Measurements from ENCODE around the gene PLBD1.

Gene PLBD1

GRCh38 chr12:14547571-14547970 lies 20.1 kb downstream of the PLBD1 start:
- TF ChIP-seq GABPA (IDR thresholded peaks at IDR 0.05; ENCODE audit: low read depth) (no peak), REST (IDR thresholded peaks at IDR 0.05; ENCODE audit: insufficient replicate concordance, low read depth) (no peak), CTCF (IDR thresholded peaks at IDR 0.05; ENCODE audit: insufficient read depth, low read length) (no peak), SPI1 (IDR thresholded peaks at IDR 0.05; ENCODE audit: borderline replicate concordance, low read depth) (no peak), POLR2AphosphoS5 (IDR thresholded peaks at IDR 0.05; ENCODE audit: low read depth) (no peak)
- no peak for DNase-seq (ENCODE audit: low read depth in 1 of 2, low spot score in 1 of 2)
- Histone ChIP-seq H3K27me3 (ENCODE audit: insufficient read depth, poor library complexity, severe bottlenecking) (no peaks in the 10 kb centered on the region), H3K4me3 (replicated peaks; ENCODE audit: insufficient read depth, low read length) (no peak overlapping the region), H3K27ac (replicated peaks) (no peak overlapping the region)

GRCh38 chr12:14545144-14546124 lies 22.2 kb downstream of the PLBD1 start:
- H3K27me3 ChIP-seq (ENCODE audit: insufficient read depth, poor library complexity, severe bottlenecking), result no peaks in the 10 kb centered on the region
- no peak for DNase-seq (ENCODE audit: low read depth in 1 of 2, low spot score in 1 of 2)
- no peak for TF ChIP-seq CTCF (IDR thresholded peaks at IDR 0.05; ENCODE audit: insufficient read depth, low read length)
- TF ChIP-seq GABPA (IDR thresholded peaks at IDR 0.05; ENCODE audit: low read depth), result no peak
- TF ChIP-seq REST (IDR thresholded peaks at IDR 0.05; ENCODE audit: insufficient replicate concordance, low read depth), result no peak
- TF ChIP-seq SPI1 (IDR thresholded peaks at IDR 0.05; ENCODE audit: borderline replicate concordance, low read depth), result no peak
- no peak for TF ChIP-seq POLR2AphosphoS5 (IDR thresholded peaks at IDR 0.05; ENCODE audit: low read depth)
- no peak overlapping the region for H3K27ac ChIP-seq (replicated peaks)
- no peak overlapping the region for H3K4me3 ChIP-seq (replicated peaks; ENCODE audit: insufficient read depth, low read length)

- no peak overlapping the region for H3K27ac ChIP-seq (replicated peaks)
- H3K4me3 ChIP-seq (replicated peaks; ENCODE audit: insufficient read depth, low read length), result no peak overlapping the region
- DNase-seq (ENCODE audit: low read depth in 1 of 2, low spot score in 1 of 2), result no peak
- TF ChIP-seq POLR2AphosphoS5 (IDR thresholded peaks at IDR 0.05; ENCODE audit: low read depth) (no peak), SPI1 (IDR thresholded peaks at IDR 0.05; ENCODE audit: borderline replicate concordance, low read depth) (no peak), REST (IDR thresholded peaks at IDR 0.05; ENCODE audit: insufficient replicate concordance, low read depth) (no peak), GABPA (IDR thresholded peaks at IDR 0.05; ENCODE audit: low read depth) (no peak), CTCF (IDR thresholded peaks at IDR 0.05; ENCODE audit: insufficient read depth, low read length) (no peak)
- no peaks in the 10 kb centered on the region for H3K27me3 ChIP-seq (ENCODE audit: insufficient read depth, poor library complexity, severe bottlenecking)
Observed at GRCh38 chr12:14540801-14541462, 26.8 kb downstream of the PLBD1 start.
